GM21381 (cell line): ENCODE results near the gene WASL.

Experiments
- ATAC-seq: cut with Tn5 transposase; IDR thresholded peaks from one replicate; pipeline ENCODE4 v1.9.1; 2021; ENCODE audit warnings: mild to moderate bottlenecking, moderate library complexity; ENCODE audit not compliant: unreplicated experiment

Gene WASL

GRCh38 chr7:123770378-123770777 is 21.6 kb upstream of the WASL start:
- ATAC-seq, result peak; percentile 90

GRCh38 chr7:123769371-123769770 is 20.6 kb upstream of the WASL start:
- ATAC-seq, result no peak

- no peak for ATAC-seq
These were observed 19.7 kb upstream of the WASL start for GRCh38 chr7:123768493-123768892.

- no peak for ATAC-seq
These were observed 14.4 kb upstream of the WASL start for GRCh38 chr7:123763191-123763661.

GRCh38 chr7:123761729-123762128 is 12.9 kb upstream of the WASL start:
- no peak for ATAC-seq

GRCh38 chr7:123757095-123757494 is 8.3 kb upstream of the WASL start:
- no peak for ATAC-seq

- no peak for ATAC-seq
These were observed 6.5 kb upstream of the WASL start for GRCh38 chr7:123755338-123755737.

GRCh38 chr7:123754271-123754871 is 5.6 kb upstream of the WASL start:
- no peak for ATAC-seq

- ATAC-seq, result no peak
These were observed 3.7 kb upstream of the WASL start for GRCh38 chr7:123752534-123752933.

- ATAC-seq, result no peak
These were observed 3.0 kb upstream of the WASL start for GRCh38 chr7:123751821-123752220.

- no peak for ATAC-seq
These were observed 1.8 kb upstream of the WASL start for GRCh38 chr7:123750389-123751230.

- ATAC-seq, result peak; percentile 16
These were observed 694 bp upstream of the WASL start for GRCh38 chr7:123749537-123749857.

GRCh38 chr7:123748171-123748733 is 551 bp downstream of the WASL start:
- ATAC-seq, result peak; percentile 12

- no peak for ATAC-seq
These were observed 1.1 kb downstream of the WASL start for GRCh38 chr7:123747620-123748141.

- no peak for ATAC-seq
These were observed 1.8 kb downstream of the WASL start for GRCh38 chr7:123746931-123747488.

GRCh38 chr7:123746055-123746454 is 2.7 kb downstream of the WASL start:
- no peak for ATAC-seq

GRCh38 chr7:123745437-123745836 is 3.4 kb downstream of the WASL start:
- no peak for ATAC-seq

- no peak for ATAC-seq
These were observed 4.4 kb downstream of the WASL start for GRCh38 chr7:123744416-123744815.

GRCh38 chr7:123741940-123742339 is 6.9 kb downstream of the WASL start:
- ATAC-seq, result no peak

- ATAC-seq, result no peak
These were observed 10.0 kb downstream of the WASL start for GRCh38 chr7:123738808-123739207.

- ATAC-seq, result no peak
These were observed 10.4 kb downstream of the WASL start for GRCh38 chr7:123738356-123738755.
